LoVo (cell line): ENCODE data around the gene SCUBE1.

Experiments used
- DNase-seq: peaks from one replicate; pipeline ENCODE4 v3.0.0-alpha.2; 2016; ENCODE audit warnings: low spot score

The SCUBE1 gene

DNA sequence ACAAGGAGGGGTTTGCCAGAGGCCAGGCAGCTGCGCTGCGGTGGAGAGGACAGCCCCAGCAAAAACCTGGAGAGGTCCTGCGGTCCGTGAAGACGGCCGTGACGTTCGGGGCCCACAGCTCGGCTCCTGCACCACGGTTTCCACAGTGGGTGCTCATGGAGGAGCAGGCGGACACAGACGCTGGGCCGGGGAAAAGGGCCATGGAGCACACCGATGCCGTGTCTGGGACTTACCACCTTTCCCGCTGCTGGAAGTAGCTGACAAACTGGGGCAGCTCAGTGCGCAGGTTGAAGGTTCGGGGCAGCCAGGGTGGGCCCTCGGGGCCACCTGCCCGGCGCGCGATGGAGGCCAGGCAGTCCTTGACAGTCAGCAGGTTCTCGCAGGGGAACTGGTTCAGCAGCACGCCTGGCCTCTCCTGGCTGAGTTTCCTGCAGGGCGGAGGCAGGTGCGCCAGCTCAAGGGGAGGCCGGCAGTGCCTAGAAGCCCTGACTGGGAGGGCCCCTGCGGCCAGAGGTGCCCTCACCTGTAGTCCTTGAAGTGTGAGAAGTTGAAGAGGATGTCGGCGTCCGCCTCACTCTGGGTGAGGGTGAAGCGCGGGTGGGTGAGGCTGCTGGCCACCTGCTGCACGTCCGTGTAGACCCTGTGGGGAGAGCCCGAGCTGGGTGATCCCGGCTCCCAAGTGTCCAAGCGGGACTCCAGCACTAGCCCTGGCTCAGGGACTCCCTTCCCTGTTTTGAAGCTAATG, 169.0 kb downstream of the SCUBE1 start:
- DNase-seq: no peak

DNA sequence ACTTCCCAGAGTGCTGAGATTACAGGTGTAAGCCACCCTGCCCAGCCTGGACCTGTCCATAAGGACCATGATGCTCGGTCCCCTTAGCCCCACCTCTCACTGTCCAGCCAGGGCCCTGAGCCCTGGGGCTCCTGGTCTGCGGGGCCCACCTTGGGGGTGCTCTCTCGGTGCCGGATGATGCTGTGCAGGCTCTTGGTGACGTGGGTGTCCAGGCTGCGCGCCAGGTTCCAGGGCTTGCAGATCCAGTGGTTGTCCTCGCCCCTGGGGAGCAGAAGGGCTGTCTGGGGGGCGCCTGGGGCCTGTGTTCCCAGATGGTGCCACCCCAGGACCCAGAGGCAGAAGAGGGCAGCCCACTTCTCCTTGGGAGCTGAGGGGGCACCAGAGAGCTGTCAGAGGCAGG, 169.6 kb downstream of the SCUBE1 start:
- DNase-seq: no peak

GRCh38 chr22:43172191-43172590, 171.0 kb downstream of the SCUBE1 start:
- DNase-seq: no peak

- no peak for DNase-seq
Observed at GRCh38 chr22:43171607-43172006, 171.6 kb downstream of the SCUBE1 start.

GRCh38 chr22:43171019-43171491, 172.1 kb downstream of the SCUBE1 start:
- DNase-seq: no peak

GRCh38 chr22:43170131-43170480, 173.1 kb downstream of the SCUBE1 start:
- no peak for DNase-seq

GRCh38 chr22:43169310-43170130, 173.7 kb downstream of the SCUBE1 start:
- no peak for DNase-seq

- no peak for DNase-seq
Observed at GRCh38 chr22:43168471-43169309, 174.5 kb downstream of the SCUBE1 start.

- no peak for DNase-seq
Observed at GRCh38 chr22:43167001-43167589, 176.1 kb downstream of the SCUBE1 start.

GRCh38 chr22:43166132-43166930, 176.8 kb downstream of the SCUBE1 start:
- DNase-seq: no peak

- DNase-seq: no peak
Observed at GRCh38 chr22:43164636-43165035, 178.5 kb downstream of the SCUBE1 start.

DNA sequence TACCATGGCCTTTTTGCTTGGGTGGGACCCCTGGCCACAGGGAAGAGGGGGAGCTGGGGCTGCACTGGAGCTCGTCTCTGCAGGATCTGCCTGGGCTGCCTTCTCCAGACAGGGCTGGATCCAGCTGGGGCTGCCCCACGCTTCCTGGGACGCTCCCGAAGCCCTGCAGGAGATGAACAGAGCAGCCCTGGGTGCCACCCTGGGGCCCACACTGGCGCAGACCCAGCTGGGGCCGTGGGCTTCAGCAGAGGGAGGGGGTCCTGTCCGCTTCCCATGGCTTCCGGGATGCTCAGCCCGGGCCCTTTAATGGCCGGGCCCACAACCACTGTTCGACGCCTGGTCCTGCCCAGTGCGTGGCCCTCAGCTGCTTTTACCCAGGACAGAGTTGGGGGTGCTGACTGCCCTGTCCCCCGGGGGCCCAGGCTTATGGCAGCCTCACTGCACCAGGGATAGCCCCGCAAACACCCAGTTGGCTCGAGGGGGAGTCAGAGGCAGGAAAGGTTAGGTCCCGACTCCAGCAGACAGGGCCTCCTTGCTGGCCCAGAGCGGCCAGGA, 179.9 kb downstream of the SCUBE1 start:
- DNase-seq: no peak

DNA sequence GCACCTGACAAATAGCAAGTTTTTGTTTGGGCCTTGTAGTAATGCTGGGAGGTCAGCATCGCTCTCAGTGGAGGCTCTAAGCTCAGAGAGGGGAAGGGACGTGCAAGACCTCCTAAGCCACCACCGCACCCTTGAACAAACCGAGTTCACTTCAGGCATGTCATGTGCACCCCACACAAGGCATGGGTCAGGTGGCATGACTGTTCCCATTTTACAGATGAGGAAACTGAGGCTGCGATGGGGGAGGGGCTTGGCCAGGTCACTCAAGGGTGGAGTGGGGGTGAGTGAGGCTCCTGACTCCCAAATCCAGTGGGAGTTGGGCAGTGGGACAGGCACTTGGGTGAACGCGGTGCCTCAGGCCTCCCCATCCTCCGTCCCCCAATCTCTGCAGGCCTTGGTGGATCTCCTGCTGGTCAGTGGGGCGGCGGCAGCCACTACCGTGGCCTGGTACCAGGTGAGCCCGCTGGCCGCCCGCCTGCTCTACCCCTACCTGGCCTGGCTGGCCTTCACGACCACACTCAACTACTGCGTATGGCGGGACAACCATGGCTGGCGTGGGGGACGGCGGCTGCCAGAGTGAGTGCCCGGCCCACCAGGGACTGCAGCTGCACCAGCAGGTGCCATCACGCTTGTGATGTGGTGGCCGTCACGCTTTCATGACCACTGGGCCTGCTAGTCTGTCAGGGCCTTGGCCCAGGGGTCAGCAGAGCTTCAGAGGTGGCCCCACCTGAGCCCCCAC, 180.6 kb downstream of the SCUBE1 start:
- no peak for DNase-seq

GRCh38 chr22:43160497-43161126, 182.6 kb downstream of the SCUBE1 start:
- DNase-seq: no peak

DNA sequence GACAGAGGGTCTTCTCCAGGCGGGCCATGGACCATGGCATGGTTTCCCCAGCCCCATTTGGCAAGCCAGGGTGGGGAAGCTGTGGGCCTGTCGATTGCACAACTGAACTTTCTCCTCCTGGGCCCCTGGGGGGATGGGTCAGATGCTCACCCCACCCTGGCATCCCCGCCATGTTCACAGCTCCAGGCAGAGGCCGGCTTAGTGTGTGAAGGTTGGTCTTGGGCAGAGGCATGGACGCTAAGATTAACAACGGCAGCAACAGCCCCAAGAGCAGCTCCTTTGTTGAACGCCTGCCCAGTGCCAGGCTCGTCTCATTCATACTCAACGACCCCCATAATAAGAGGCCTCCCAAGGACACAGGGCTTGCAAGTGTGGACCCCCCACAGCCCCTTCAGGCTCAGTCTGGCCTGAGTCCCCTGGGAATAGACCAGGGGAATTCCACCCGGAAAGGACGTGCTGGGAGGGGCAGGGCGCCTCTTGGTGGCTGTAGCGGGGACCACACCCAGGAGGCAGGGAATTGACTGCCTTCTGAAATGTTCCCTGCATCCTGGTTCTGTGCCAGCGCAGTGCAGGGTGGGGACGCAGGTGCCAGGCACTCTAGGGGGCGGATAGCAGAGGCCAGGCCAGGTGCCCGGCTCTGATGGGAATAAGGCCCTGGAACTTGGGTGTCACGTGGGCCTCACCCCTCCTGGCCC, 183.5 kb downstream of the SCUBE1 start:
- no peak for DNase-seq

DNA sequence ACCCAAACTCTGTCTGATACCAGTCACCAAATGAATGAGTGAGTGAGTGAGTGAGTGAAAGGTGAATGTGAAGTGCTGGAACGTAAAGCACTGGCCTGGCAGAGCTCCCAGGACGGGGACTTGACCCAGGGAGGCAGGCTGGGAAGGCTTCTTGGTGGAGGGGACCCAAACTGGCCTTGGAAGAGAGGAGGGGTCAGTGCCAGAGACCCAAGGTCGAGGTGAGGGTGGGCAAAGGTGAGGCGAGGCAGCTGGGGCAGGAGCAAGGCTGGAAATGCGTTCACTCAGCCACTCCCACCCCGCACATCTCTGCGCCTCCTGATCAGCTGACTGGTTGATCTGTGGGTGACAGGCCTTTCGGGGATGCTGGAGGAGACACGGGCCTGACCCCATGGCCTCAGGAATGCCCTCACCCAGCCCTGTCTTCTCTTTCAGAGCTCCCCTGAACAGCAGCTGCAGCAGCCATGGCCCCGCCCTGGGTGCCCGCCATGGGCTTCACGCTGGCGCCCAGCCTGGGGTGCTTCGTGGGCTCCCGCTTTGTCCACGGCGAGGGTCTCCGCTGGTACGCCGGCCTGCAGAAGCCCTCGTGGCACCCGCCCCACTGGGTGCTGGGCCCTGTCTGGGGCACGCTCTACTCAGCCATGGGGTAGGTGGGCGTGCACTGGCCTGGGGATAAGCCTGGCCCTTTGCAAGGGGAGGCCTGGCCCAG, 184.2 kb downstream of the SCUBE1 start:
- DNase-seq: no peak

- no peak for DNase-seq
Observed at GRCh38 chr22:43157874-43158546, 185.2 kb downstream of the SCUBE1 start.

DNA sequence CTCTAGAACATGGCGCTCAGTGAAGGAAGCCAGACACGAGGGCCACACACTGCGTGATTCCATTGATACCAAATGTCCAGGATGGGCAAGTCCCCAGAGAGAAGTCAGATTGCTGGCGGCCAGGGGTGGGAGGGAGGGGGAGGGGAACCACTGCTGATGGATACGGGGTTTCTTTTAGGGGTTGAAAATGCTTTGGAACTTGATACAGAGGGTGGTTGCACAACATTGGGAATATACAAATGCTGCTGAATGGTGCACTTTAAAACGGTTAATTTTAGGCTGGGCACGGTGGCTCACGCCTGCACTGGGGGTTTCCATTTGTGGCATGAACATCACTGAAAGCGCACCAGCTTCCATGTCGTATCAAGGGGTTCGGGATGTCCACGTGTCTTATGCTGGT, 186.8 kb downstream of the SCUBE1 start:
- DNase-seq: no peak
